HepG2 (cell line): ENCODE results near the gene CAPN12. TPM values are rescaled to one million over a fixed set of nuclear protein-coding genes. Genes with fewer than 3 reads are reported as not detected.

Experiments
- KIAA2018 ChIP-seq: sonication (generic); formaldehyde crosslinking; IDR thresholded peaks from 2 replicates; pipeline ENCODE4 v1.5.0; 2020; ENCODE audit warnings: mild to moderate bottlenecking, missing genetic modification reagents, borderline replicate concordance
- MATR3 ChIP-seq: sonication (generic); formaldehyde crosslinking; IDR thresholded peaks from 2 replicates; pipeline ENCODE4 v1.4.0; 2020; ENCODE audit warnings: missing genetic modification reagents
- ZNF766 ChIP-seq: sonication (generic); formaldehyde crosslinking; IDR thresholded peaks from 2 replicates; pipeline ENCODE4 v1.5.0; 2020; ENCODE audit warnings: missing genetic modification reagents, borderline replicate concordance
- polyA plus RNA-seq, 8 experiments: library from polyadenylated mRNA; depleted of rRNA in 3 of 8; stranded (reverse) in 7 of 8; unstranded in 1 of 8; fragments of >200 nt; fragmentation: Illumina TruSeq in 4 of 8; extraction: Trizol in 4 of 8; gene quantifications; 2 replicates each; pipeline versions ENCODE4 v1.2.1 to v1.2.3, GENCODE V29; 2011 to 2016; ENCODE audit warnings: low read depth in 4 of 8, missing spikeins in 1 of 8, mixed read lengths in 1 of 8; ENCODE audit not compliant: insufficient read depth in 1 of 8
- total RNA-seq, 5 experiments: library from RNA; depleted of rRNA; stranded (reverse); fragments of >200 nt; fragmentation: Illumina TruSeq; extraction: Trizol; gene quantifications; 2 replicates each; pipeline ENCODE4 v1.2.3, GENCODE V29; 2016; ENCODE audit warnings: low read depth in 1 of 5

CAPN12 gene
- total and polyA plus RNA-seq, 2 of the 13 experiments (the other 11 are each of a cell fraction or from before 2014, with no cell fraction given): 1.6 to 13.6 TPM

DNA sequence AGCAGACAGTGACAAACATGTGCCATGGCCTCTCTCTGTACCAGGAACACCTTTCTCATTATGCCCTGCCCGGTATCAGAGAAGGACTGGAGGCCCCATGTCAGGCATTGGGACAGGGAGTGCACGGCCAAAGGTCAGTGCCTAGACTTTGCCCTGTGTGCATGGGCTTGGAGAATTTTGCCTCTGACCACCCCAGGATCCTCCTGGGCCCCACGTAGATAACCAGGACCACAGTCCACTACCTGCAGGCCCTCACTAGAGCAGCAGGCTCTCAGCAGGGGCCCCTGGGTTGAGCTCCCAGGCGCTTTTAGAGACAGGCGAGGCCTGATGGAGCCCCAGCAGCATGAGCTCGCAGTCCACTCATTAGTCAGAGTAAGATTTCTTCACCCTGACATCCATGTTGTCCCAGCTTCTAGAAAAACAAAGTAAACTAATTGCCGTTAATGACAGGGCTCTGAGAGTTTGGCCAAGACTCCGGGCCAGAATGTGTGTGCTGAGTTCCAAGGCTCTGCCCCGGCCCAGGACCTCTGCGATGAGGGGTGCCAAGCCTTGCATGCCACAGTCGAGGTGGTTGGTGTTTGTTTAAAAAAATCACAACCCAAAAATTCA is 42.7 kb downstream of the CAPN12 start (continued):
- TF ChIP-seq ZNF766 (CRISPR knock-in tag) (0 out of 2 replicates have a peak, but pooled peaks have one; percentile 54), MATR3 (no peak), KIAA2018 (CRISPR knock-in tag) (no peak)
